Uterus (tissue), 2 donors: ENCODE data around the gene MSH3.

Source experiments
- CTCF ChIP-seq, 4 experiments: fragments of 200-600 bp in 2 of 4; fragments of 450-650 bp in 2 of 4; sonication (generic) in 2 of 4; IDR thresholded peaks; one replicate each; pipeline ENCODE4 v1.5.1; 2016 to 2019; ENCODE audit warnings: antibody characterized with exemption in 4 of 4, mild to moderate bottlenecking in 2 of 4, moderate library complexity in 1 of 4
- POLR2A ChIP-seq, 2 donors: fragments of 450-650 bp; IDR thresholded peaks; one replicate each; pipeline ENCODE4 v1.6.1; 2016; ENCODE audit warnings: antibody characterized with exemption in 2 of 2, mild to moderate bottlenecking in 1 of 2, moderate library complexity in 1 of 2

GRCh38 chr5:80720181-80720580 is 65.7 kb downstream of the MSH3 start:
- TF ChIP-seq POLR2A (IDR thresholded peaks at IDR 0.05) (no peak), CTCF (IDR thresholded peaks at IDR 0.05) (no peak)
